Thyroid gland (tissue), 4 donors: ENCODE data around the gene ASAP2.

Source experiments
- CTCF ChIP-seq, 6 experiments: fragments of 200-600 bp in 3 of 6; fragments of 450-650 bp in 3 of 6; sonication (generic) in 3 of 6; IDR thresholded peaks; one replicate each; pipeline ENCODE4 v1.5.1; 2016 to 2019; ENCODE audit warnings: antibody characterized with exemption in 6 of 6, mild to moderate bottlenecking in 2 of 6, inconsistent platforms in 1 of 6, moderate library complexity in 1 of 6
- POLR2A ChIP-seq, 2 donors: fragments of 450-650 bp; IDR thresholded peaks; one replicate each; pipeline ENCODE4 v1.6.1; 2017; ENCODE audit warnings: antibody characterized with exemption in 2 of 2, mild to moderate bottlenecking in 2 of 2, moderate library complexity in 1 of 2

DNA sequence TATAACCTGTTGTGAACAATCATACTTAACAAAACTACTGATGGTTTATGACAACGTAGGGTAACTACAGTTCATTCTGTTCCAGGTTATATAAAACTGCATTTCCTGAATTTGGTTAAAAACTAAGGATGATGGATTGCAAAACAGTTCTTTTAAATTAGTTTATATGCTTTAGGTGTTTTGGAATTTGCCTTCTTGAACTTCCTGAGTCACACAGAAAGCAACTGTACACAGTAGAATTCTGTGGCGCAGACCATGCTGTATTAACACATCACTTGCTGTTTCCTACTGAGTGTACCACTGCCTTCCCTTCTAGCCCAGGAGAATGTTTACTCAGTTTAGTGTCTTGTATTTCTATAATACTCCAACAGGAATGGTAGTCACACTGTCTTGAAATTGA lies 197.3 kb downstream of the ASAP2 start:
- TF ChIP-seq CTCF (IDR thresholded peaks at IDR 0.05): no peak
- no peak for TF ChIP-seq POLR2A (IDR thresholded peaks at IDR 0.05)
